Measurements from ENCODE around the gene SGSM2.

Gene SGSM2

DNA sequence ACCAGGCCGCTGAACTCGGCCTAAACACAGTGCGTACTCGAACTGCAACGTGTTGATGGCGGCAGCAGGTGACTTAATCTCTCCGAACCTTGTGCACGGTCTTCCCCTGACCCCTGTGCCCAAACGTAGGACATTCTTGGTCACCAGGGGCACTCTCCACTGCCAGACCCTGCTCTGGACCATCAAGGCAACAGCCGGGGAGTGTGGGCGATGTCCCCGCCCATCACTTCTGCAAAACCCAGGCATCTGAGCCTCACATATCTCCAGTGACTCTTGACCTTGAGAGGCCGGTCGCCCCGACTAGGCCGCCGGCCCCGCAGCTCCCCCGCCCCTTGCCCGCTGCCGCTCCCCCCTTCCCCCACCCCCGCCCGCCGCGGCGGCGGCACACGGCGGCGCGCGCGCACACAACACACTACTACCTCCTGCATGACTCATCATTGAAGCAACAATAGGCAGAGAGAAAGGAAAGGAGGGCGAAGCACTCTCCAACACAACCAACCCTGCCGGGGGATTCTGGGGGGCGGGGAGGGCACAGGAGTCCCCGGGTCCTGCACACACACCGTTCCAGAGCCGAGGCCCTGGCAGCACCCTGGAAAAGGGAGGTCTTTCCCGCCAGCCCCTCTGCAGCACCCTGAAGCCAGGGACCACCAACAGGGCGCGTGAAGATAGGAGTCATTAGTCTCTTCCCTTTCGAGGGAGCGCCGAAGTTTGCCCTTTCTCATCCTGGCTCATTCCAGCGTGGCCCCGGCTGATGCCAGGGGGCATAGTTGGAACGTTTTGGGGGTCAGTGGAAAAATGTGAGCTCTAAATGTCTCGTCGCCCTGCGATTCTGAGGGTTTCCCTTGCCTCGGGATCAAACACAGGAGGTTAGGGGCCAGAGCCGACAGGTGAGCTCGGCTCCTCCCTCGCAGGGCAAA, 61.6 kb downstream of the SGSM2 start:
- no peaks in the 10 kb centered on the region for H3K36me3 ChIP-seq (ENCODE audit: control insufficient read depth, insufficient read depth, low read length)
- peaks cover 25% of the 10 kb centered on the region for H3K4me1 ChIP-seq (ENCODE audit: control insufficient read depth, insufficient read depth, low read length)
- H3K9me3 ChIP-seq (ENCODE audit: control insufficient read depth, insufficient read depth, low read length) = no peaks in the 10 kb centered on the region
- H3K27me3 ChIP-seq (ENCODE audit: control insufficient read depth, insufficient read depth, low read length) = no peaks in the 10 kb centered on the region
- H3K9ac ChIP-seq (ENCODE audit: low read depth, low read length) = peak overlapping the region; percentile 94
- peak overlapping the region; percentile 91 for H3K4me3 ChIP-seq (ENCODE audit: low read depth, low read length)

GRCh38 chr17:2399572-2400473, 62.5 kb downstream of the SGSM2 start:
- no peaks in the 10 kb centered on the region for H3K36me3 ChIP-seq (ENCODE audit: control insufficient read depth, insufficient read depth, low read length)
- no peaks in the 10 kb centered on the region for H3K27me3 ChIP-seq (ENCODE audit: control insufficient read depth, insufficient read depth, low read length)
- peaks cover 25% of the 10 kb centered on the region for H3K4me1 ChIP-seq (ENCODE audit: control insufficient read depth, insufficient read depth, low read length)
- no peaks in the 10 kb centered on the region for H3K9me3 ChIP-seq (ENCODE audit: control insufficient read depth, insufficient read depth, low read length)
- H3K4me3 ChIP-seq (ENCODE audit: low read depth, low read length) = peak overlapping the region; percentile 91
- peak overlapping the region; percentile 14 for H3K9ac ChIP-seq (ENCODE audit: low read depth, low read length)

DNA sequence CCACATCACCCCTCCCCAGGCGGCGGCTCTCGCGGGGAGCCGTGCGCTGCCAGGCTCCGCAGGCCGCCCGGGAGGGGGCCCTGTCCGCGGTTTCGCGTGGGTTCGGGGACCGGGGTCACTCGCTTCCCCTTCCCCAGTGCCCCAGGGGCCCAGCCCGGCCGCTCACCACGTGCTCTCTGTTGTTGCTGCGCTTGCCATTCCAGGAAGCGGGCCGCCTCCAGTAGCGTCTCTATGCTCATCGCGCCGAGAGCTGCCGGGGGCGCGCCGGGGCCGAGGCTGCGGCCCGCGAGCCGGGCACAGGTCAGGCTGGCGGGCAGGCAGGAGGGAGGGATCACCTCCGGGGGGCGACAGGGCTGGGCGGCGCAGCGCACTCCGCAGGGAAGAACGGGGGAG, 63.2 kb downstream of the SGSM2 start:
- no peaks in the 10 kb centered on the region for H3K9me3 ChIP-seq (ENCODE audit: control insufficient read depth, insufficient read depth, low read length)
- H3K4me3 ChIP-seq (ENCODE audit: low read depth, low read length) = peak overlapping the region; percentile 62
- no peaks in the 10 kb centered on the region for H3K27me3 ChIP-seq (ENCODE audit: control insufficient read depth, insufficient read depth, low read length)
- H3K36me3 ChIP-seq (ENCODE audit: control insufficient read depth, insufficient read depth, low read length) = no peaks in the 10 kb centered on the region
- peaks cover 25% of the 10 kb centered on the region for H3K4me1 ChIP-seq (ENCODE audit: control insufficient read depth, insufficient read depth, low read length)
- H3K9ac ChIP-seq (ENCODE audit: low read depth, low read length) = peak overlapping the region; percentile 14

- H3K4me1 ChIP-seq (ENCODE audit: control insufficient read depth, insufficient read depth, low read length) = peaks cover 22% of the 10 kb centered on the region
- H3K9me3 ChIP-seq (ENCODE audit: control insufficient read depth, insufficient read depth, low read length) = no peaks in the 10 kb centered on the region
- peak within 1 kb of the TSS; percentile 93 for H3K4me3 ChIP-seq (ENCODE audit: low read depth, low read length)
- no peaks in the 10 kb centered on the region for H3K36me3 ChIP-seq (ENCODE audit: control insufficient read depth, insufficient read depth, low read length)
- H3K9ac ChIP-seq (ENCODE audit: low read depth, low read length) = peak within 1 kb of the TSS; percentile 89
- H3K27me3 ChIP-seq (ENCODE audit: control insufficient read depth, insufficient read depth, low read length) = no peaks in the 10 kb centered on the region
These were observed 63.6 kb downstream of the SGSM2 start, which contains the start of gene MNT for GRCh38 chr17:2400877-2401425. MNT (minus strand) TSS chr17:2401060; CDS start chr17:2400712, 348 bp downstream.

DNA sequence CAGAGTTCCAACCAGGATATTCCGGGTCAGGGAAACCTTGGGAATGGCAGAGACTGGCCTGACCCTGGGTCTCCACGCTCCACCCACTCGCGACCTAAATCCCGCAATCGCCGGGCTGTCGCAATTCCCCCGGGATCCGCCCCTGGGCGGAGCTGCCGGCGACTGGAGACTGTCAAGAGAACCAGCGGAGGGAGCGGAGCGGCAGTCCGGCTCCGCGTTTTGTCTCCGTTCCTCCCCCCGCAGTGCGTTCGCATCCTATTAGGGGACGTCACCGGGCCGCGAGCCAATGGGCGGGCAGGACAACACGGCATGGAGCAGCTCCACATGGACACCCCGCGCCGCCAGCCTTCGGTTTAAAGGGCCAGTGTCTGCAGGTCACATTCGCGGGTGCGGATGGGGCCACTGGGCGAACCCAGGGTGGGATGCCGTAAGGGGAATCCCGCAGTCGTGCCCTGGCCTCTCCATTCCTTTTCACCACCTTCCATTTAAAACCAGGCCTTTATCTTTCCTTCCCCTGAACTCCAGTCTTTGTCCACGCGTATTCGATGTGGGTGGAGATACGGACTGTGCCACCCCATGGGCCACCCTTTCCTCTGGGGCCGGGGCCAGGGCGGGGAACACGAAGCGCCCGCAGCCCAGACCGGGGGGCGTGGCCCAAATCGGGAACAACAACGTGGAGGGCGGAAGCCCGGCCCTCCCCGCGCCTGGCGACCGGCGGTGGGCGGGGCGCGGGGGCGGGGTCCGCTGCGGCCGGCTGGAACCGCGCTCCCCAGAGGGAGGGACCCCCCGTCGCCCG, 64.3 kb downstream of the SGSM2 start:
- peaks cover 18% of the 10 kb centered on the region for H3K4me1 ChIP-seq (ENCODE audit: control insufficient read depth, insufficient read depth, low read length)
- no peaks in the 10 kb centered on the region for H3K9me3 ChIP-seq (ENCODE audit: control insufficient read depth, insufficient read depth, low read length)
- peak overlapping the region; percentile 93 for H3K4me3 ChIP-seq (ENCODE audit: low read depth, low read length)
- no peaks in the 10 kb centered on the region for H3K36me3 ChIP-seq (ENCODE audit: control insufficient read depth, insufficient read depth, low read length)
- no peaks in the 10 kb centered on the region for H3K27me3 ChIP-seq (ENCODE audit: control insufficient read depth, insufficient read depth, low read length)
- peak overlapping the region; percentile 89 for H3K9ac ChIP-seq (ENCODE audit: low read depth, low read length)

GRCh38 chr17:2402544-2402943, 65.2 kb downstream of the SGSM2 start:
- H3K36me3 ChIP-seq (ENCODE audit: control insufficient read depth, insufficient read depth, low read length) = peaks cover 4% of the 10 kb centered on the region
- H3K9ac ChIP-seq (ENCODE audit: low read depth, low read length) = peak overlapping the region; percentile 60
- H3K27me3 ChIP-seq (ENCODE audit: control insufficient read depth, insufficient read depth, low read length) = no peaks in the 10 kb centered on the region
- peak overlapping the region; percentile 71 for H3K4me3 ChIP-seq (ENCODE audit: low read depth, low read length)
- H3K9me3 ChIP-seq (ENCODE audit: control insufficient read depth, insufficient read depth, low read length) = no peaks in the 10 kb centered on the region
- peaks cover 12% of the 10 kb centered on the region for H3K4me1 ChIP-seq (ENCODE audit: control insufficient read depth, insufficient read depth, low read length)

DNA sequence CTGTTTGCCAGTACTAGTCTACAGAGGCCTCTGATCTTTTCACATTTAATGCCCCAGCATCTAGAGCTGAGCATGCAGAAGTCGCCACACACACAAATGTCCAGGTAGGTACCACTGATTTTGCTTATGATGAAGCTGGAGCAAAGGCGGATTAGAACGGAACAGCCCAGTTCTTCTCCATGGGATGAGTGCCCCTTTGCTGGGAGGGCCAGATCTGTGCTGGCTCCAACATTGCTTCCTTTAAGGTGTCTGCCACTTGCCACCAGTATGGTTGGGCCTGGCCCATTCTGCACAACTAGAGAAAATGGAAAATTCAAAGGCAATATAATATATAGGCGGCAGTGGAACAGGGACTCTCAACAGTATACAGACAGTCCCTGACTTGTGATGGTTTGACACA, 65.7 kb downstream of the SGSM2 start:
- Histone ChIP-seq H3K9me3 (ENCODE audit: control insufficient read depth, insufficient read depth, low read length) (no peaks in the 10 kb centered on the region), H3K4me1 (ENCODE audit: control insufficient read depth, insufficient read depth, low read length) (peaks cover 8% of the 10 kb centered on the region), H3K27me3 (ENCODE audit: control insufficient read depth, insufficient read depth, low read length) (no peaks in the 10 kb centered on the region), H3K4me3 (ENCODE audit: low read depth, low read length) (no peak overlapping the region), H3K36me3 (ENCODE audit: control insufficient read depth, insufficient read depth, low read length) (peaks cover 4% of the 10 kb centered on the region), H3K9ac (ENCODE audit: low read depth, low read length) (no peak overlapping the region)

DNA sequence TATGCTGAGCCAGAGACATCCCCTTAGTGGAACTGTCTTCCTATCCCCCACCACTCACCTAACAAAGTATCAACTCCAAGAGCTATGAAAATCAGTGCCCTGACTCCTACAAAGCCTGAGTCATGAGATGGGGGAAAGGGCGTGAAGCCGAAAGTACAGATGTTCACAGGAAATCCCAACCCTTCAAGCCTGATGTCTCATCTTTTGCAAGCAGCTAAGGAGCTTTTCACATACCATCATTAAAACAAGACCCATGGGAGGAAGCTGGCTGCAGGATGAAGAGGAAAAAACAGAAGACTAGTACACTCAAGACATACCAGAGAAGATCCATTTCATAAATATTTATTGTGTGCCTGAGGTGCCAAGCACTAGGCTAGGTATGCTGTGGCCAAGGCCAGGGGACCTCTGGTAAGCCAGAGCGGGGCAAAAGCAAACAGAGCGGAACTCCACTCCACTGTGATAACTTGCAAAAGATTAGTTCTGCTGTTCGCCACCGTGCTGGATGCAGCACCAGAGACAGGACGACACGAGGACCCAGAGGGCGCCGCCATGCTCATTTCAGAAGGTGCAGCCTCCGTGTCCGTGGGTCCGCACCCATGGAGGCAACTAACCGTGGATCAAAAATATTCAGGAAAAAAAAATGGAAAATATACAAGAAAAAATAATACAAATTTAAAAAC, 68.1 kb downstream of the SGSM2 start:
- Histone ChIP-seq H3K27me3 (ENCODE audit: control insufficient read depth, insufficient read depth, low read length) (no peaks in the 10 kb centered on the region), H3K4me3 (ENCODE audit: low read depth, low read length) (no peak overlapping the region), H3K9me3 (ENCODE audit: control insufficient read depth, insufficient read depth, low read length) (no peaks in the 10 kb centered on the region), H3K4me1 (ENCODE audit: control insufficient read depth, insufficient read depth, low read length) (peaks cover 3% of the 10 kb centered on the region), H3K36me3 (ENCODE audit: control insufficient read depth, insufficient read depth, low read length) (peaks cover 4% of the 10 kb centered on the region), H3K9ac (ENCODE audit: low read depth, low read length) (no peak overlapping the region)

DNA sequence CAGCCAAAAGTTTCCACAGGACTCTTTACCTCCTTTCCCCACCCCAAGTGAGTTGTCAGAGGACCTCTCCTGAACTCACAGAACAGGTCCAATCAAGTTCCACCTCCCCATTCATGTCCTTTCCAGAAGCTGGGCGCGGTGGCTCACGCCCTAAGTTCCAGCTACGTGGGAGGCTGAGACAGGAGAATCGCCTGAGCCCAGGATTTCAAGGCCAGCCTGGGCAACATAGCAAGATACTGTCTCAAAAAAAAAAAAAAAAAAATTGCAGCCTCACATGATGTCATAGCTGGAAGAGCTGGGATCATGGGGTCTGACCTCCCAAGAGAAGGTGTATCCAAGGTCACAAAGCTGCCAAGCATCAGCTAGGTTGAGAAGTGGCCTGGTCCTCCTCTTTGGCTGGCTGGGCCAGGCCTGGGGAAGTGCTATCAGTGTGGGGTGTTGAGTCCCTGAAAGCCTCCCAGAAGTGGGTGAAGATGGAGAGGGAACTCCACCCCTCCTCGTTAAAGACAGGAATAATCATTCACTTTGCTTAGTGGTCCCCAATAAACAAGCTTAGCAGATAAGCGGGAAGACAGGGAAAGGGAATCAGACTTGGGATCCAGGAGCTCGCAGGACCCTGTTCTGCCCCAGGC, 69.1 kb downstream of the SGSM2 start:
- Histone ChIP-seq H3K9me3 (ENCODE audit: control insufficient read depth, insufficient read depth, low read length) (no peaks in the 10 kb centered on the region), H3K4me1 (ENCODE audit: control insufficient read depth, insufficient read depth, low read length) (peaks cover 3% of the 10 kb centered on the region), H3K36me3 (ENCODE audit: control insufficient read depth, insufficient read depth, low read length) (peaks cover 6% of the 10 kb centered on the region), H3K4me3 (ENCODE audit: low read depth, low read length) (no peak overlapping the region), H3K27me3 (ENCODE audit: control insufficient read depth, insufficient read depth, low read length) (no peaks in the 10 kb centered on the region), H3K9ac (ENCODE audit: low read depth, low read length) (no peak overlapping the region)

- Histone ChIP-seq H3K4me1 (ENCODE audit: control insufficient read depth, insufficient read depth, low read length) (peaks cover 3% of the 10 kb centered on the region), H3K27me3 (ENCODE audit: control insufficient read depth, insufficient read depth, low read length) (no peaks in the 10 kb centered on the region), H3K4me3 (ENCODE audit: low read depth, low read length) (no peak overlapping the region), H3K9me3 (ENCODE audit: control insufficient read depth, insufficient read depth, low read length) (no peaks in the 10 kb centered on the region), H3K9ac (ENCODE audit: low read depth, low read length) (no peak overlapping the region), H3K36me3 (ENCODE audit: control insufficient read depth, insufficient read depth, low read length) (peaks cover 6% of the 10 kb centered on the region)
These were observed 69.8 kb downstream of the SGSM2 start for GRCh38 chr17:2406903-2407790.

All from iPS-15b (cell line).